Naive thymus-derived CD8-positive, alpha-beta T cell (primary cell): ENCODE results near the gene JPH2. TPM values are rescaled to one million over a fixed set of nuclear protein-coding genes. Genes with fewer than 3 reads are reported as not detected.

Experiments used
- ATAC-seq, 2 donors: fragments of 150-1000 bp; cut with Tn5 transposase in 1 of 2; sonication (Bioruptor Pico), chemical (Tn5 transposase) in 1 of 2; 1 replicate in 1 of 2; 2 replicates in 1 of 2; pipeline ENCODE4 v1.10.0; 2021; ENCODE audit warnings: mild to moderate bottlenecking in 2 of 2, moderate library complexity in 2 of 2
- POLR2A ChIA-PET: fragments of 350-600 bp; sonication (Branson Sonifier 250); formaldehyde crosslinking; loops from one replicate; lab custom pipeline; 2021; ENCODE audit warnings: antibody characterized with exemption; lab: Charles Lee
- DNase-seq, 10 donors: peaks; one replicate each; pipeline versions ENCODE4 v3.0.0 to v3.0.0-alpha.2; 2020 to 2022
- H3K27ac Mint-ChIP-seq, 10 donors: one replicate each; pipeline ENCODE4 v1.8.0; 2020 to 2022; ENCODE audit warnings: mild to moderate bottlenecking in 10 of 10, mixed read lengths in 10 of 10, moderate library complexity in 4 of 10, inconsistent platforms in 1 of 10
- H3K27me3 Mint-ChIP-seq, 5 donors: one replicate each; pipeline ENCODE4 v1.8.0; 2021 to 2022; ENCODE audit warnings: mixed read lengths in 5 of 5
- H3K36me3 Mint-ChIP-seq, 3 donors: one replicate each; pipeline ENCODE4 v1.8.0; 2020 to 2022; ENCODE audit warnings: mixed read lengths in 3 of 3, mild to moderate bottlenecking in 2 of 3, inconsistent platforms in 1 of 3
- H3K4me1 Mint-ChIP-seq, 4 donors: one replicate each; pipeline ENCODE4 v1.8.0; 2021 to 2022; ENCODE audit warnings: mixed read lengths in 4 of 4
- H3K4me3 Mint-ChIP-seq, 10 donors: one replicate each; pipeline ENCODE4 v1.8.0; 2020 to 2022; ENCODE audit warnings: mild to moderate bottlenecking in 10 of 10, mixed read lengths in 10 of 10, moderate library complexity in 6 of 10, inconsistent platforms in 1 of 10
- H3K9me3 Mint-ChIP-seq, 9 donors: one replicate each; pipeline ENCODE4 v1.8.0; 2020 to 2022; ENCODE audit warnings: mixed read lengths in 9 of 9, mild to moderate bottlenecking in 3 of 9, inconsistent platforms in 1 of 9, moderate library complexity in 1 of 9
- polyA plus RNA-seq, 3 donors: library from polyadenylated mRNA; unstranded; fragments of 300-500 nt; fragmentation: Illumina TruSeq; gene quantifications; one replicate each; pipeline ENCODE4 v1.2.3, GENCODE V29; 2021
- total RNA-seq, 8 experiments: library from RNA in 2 of 8; stranded (reverse) in 2 of 8; gene quantifications; one replicate each; pipeline ENCODE4 v1.2.3 and lab custom pipeline; 2021 to 2026

Gene JPH2
- total and polyA plus RNA-seq, 5 experiments from 2014 or later: not detected

DNA sequence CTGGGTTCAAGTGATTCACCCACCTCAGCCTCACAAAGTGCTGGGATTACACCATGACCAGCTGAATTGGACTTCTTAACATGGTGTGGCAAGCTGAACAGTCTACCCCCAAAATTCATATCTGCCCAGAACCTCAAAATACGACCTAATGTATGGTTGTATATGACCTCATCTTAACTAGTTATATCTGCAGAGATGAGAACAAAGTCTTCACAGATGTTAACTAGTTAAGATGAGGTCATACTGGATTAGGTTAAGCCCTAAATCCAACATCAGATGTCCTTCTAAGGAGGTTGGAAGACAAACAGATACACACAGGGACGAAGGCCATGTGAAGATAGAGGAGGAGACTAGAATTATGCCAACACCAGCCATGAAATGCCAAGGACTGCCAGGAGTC, 102.5 kb downstream of the JPH2 start:
- Mint-ChIP-seq H3K9me3 (no peaks in the 10 kb centered on the region), H3K36me3 (no peaks in the 10 kb centered on the region), H3K27ac (peak overlapping the region in 1 of 10 donors; percentile 70), H3K4me1 (peaks cover 1 to 16% (median 11%) of the 10 kb centered on the region in 4 donors), H3K27me3 (peaks cover 0 to 7% (median 0%) of the 10 kb centered on the region in 5 donors), H3K4me3 (no peak overlapping the region)
- ATAC-seq (no peak), DNase-seq (no peak)
- POLR2A ChIA-PET: interaction anchor here (0.7 to 1.4 kb wide), 2 partner anchors 13 to 355 kb away, joined by 3 read pairs; no protein-coding TSS in a partner anchor

DNA sequence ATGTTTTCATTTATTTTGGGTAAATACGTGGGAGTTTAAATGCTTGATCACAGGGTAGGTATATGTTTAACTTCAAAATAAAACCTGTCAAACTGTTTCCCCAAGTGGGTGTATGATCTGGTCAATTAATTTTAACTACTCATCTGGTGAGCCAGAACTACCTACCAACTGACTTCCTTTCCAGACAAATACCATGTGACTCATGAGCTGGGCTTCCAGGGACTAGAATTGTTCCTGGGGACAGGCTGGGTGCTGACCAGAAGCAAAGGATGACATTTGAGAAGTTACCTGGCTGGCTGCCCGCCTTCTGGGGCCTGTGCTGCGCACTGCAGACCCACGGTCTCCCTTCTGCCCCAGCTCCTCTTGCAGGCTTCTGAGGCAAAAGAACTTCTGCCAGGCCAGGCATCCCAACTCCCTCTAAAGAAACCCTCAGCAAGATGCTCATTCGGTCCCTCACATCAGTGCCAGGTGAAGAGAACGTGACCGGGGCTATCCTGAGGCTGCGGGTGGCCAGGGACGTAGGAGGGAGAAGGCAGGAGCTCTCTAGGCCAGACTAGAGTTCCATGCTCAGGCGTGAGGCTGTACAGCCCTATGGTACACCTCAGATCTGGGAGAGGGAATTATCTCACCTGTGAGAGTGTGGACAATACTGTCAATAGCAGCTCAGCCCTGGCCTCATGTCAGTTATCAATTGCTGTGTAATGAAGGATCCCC, 103.6 kb downstream of the JPH2 start:
- POLR2A ChIA-PET: interaction anchor here (0.6 to 1.0 kb wide), 2 partner anchors 9 to 875 kb away, joined by 3 read pairs; no protein-coding TSS in a partner anchor
- peaks cover 0 to 7% (median 0%) of the 10 kb centered on the region in 5 donors for H3K27me3 Mint-ChIP-seq
- no peaks in the 10 kb centered on the region for H3K36me3 Mint-ChIP-seq
- no peak overlapping the region for H3K4me3 Mint-ChIP-seq
- ATAC-seq (no peak), DNase-seq (no peak)
- peaks cover 2 to 24% (median 15%) of the 10 kb centered on the region in 4 donors for H3K4me1 Mint-ChIP-seq
- peak overlapping the region in 2 of 10 donors; percentile 66 to 70 for H3K27ac Mint-ChIP-seq
- no peaks in the 10 kb centered on the region for H3K9me3 Mint-ChIP-seq

DNA sequence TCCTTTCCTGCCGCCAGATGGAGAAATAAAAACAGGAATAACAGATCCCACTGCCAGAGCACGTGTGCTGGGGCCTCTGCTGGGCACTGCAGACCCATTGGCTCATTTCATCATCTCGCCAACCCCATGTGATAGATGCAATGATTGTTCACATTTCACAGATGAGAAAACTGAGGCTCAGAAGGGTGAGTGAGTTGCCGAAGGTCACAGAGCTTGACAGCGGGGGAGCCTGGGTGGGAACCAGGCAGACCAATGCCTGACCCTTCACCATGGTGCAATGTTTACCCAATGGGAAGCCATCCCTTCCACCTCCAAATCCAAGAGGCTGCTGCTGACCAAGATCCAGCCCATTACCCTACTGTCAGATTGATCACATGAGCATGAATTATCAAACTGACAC, 105.1 kb downstream of the JPH2 start:
- Mint-ChIP-seq H3K9me3 (no peaks in the 10 kb centered on the region), H3K4me1 (peaks cover 6 to 29% (median 19%) of the 10 kb centered on the region in 4 donors), H3K36me3 (no peaks in the 10 kb centered on the region), H3K27ac (peak overlapping the region in 3 of 10 donors; percentile 20 to 70 (median 22)), H3K27me3 (no peaks in the 10 kb centered on the region), H3K4me3 (no peak overlapping the region)
- DNase-seq (no peak), ATAC-seq (no peak)
- POLR2A ChIA-PET: interaction anchor here (4.9 to 5.1 kb wide), 2 partner anchors 13 to 24 kb away, joined by 39 to 42 read pairs; no protein-coding TSS in a partner anchor

DNA sequence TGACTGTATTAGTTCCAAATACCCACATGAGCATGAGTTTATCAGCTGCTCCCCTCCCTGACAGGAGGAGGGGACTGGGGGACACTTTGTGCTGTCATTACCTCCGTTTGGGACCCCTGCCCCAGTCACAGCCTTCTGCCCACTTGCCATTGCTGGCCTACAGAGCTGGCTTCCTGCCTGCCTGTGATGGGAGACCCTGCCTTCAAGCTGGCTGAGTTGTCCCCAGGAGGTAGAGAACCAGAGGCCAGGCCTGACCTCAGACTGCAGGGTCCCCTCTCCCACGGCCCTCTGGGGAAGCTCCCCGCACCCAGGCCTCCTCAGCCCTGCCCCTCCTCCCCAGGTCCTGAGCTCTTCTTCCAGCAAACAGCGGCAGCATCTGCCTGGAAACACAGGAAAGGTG, 105.5 kb downstream of the JPH2 start:
- peak overlapping the region in 3 of 10 donors; percentile 20 to 70 (median 22) for H3K27ac Mint-ChIP-seq
- H3K27me3 Mint-ChIP-seq: no peaks in the 10 kb centered on the region
- H3K4me1 Mint-ChIP-seq: peaks cover 6 to 29% (median 19%) of the 10 kb centered on the region in 4 donors
- DNase-seq: no peak
- H3K4me3 Mint-ChIP-seq: no peak overlapping the region
- no peaks in the 10 kb centered on the region for H3K9me3 Mint-ChIP-seq
- POLR2A ChIA-PET: interaction anchor here (4.9 to 5.1 kb wide), 2 partner anchors 13 to 24 kb away, joined by 39 to 42 read pairs; no protein-coding TSS in a partner anchor
- H3K36me3 Mint-ChIP-seq: no peaks in the 10 kb centered on the region
- no peak for ATAC-seq

DNA sequence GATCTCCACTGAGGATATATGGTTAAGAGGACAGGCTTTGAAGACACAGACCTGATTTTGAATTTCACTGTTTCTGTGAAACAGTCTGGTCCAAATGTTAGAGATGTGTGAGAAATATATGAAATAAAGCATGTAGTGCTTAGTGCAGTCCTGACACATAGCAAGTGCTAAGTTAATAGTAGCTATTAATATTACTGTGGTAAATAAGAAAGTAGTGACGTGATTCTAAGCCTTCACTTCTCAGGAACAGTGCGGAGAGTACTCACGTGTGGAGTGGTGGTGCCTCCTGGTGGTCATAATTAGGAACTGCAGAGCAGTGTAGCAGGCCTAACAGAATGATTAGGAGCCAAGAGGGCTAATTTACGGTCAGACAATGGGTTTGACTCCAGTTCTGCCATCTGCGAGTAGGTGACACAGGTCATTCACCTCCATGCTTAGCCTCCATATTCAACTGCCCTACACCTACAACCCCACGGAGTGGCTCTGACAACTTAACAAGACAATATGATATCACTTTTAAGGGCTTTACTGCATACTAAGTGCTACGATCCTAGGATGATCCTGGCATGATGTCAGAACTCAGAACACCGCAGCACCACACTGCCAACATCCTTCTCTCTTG, 106.2 kb downstream of the JPH2 start:
- Mint-ChIP-seq H3K27ac (peak overlapping the region; percentile 16 to 95 (median 86)), H3K4me3 (peak overlapping the region in 7 of 10 donors; percentile 4 to 54 (median 26))

DNA sequence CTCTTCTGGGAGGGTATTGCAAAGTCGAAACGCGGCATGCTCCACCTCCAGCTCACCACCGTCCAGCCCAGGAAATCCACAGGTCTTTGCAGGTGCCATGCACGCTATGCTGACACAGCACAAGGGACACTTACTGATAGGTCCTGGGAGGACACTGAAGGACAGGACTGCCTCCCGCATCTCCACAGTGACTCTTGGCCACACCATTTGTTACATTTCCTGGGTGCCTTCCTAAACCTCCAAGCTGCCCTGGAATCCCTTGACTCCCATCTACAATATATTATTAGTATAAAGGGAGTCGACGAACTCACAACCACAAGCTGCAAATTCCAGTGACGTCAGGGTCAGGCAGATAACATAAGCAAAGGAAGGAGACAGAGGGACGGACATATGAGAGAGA, 106.9 kb downstream of the JPH2 start:
- Mint-ChIP-seq H3K4me3 (peak overlapping the region in 1 of 10 donors; percentile 56), H3K27ac (peak overlapping the region in 8 of 10 donors; percentile 24 to 95 (median 86)), H3K36me3 (no peaks in the 10 kb centered on the region), H3K4me1 (peaks cover 12 to 39% (median 26%) of the 10 kb centered on the region in 4 donors), H3K27me3 (no peaks in the 10 kb centered on the region), H3K9me3 (no peaks in the 10 kb centered on the region)
- DNase-seq: no peak
- POLR2A ChIA-PET: interaction anchor here (1.1 to 5.1 kb wide), 3 partner anchors 8 to 22 kb away, joined by 6 to 42 read pairs (median 39); no protein-coding TSS in a partner anchor
- no peak for ATAC-seq

More for the DNA sequence above, 106.2 kb downstream of the JPH2 start:
- DNase-seq: peak; percentile 50 to 87 (median 80)
- ATAC-seq: peak; percentile 96 to 98
- POLR2A ChIA-PET: interaction anchor here (1.1 to 5.1 kb wide), 3 partner anchors 9 to 23 kb away, joined by 6 to 42 read pairs (median 39); no protein-coding TSS in a partner anchor
- Mint-ChIP-seq H3K4me1 (peaks cover 6 to 32% (median 20%) of the 10 kb centered on the region in 4 donors), H3K27me3 (no peaks in the 10 kb centered on the region), H3K9me3 (no peaks in the 10 kb centered on the region), H3K36me3 (no peaks in the 10 kb centered on the region)

DNA sequence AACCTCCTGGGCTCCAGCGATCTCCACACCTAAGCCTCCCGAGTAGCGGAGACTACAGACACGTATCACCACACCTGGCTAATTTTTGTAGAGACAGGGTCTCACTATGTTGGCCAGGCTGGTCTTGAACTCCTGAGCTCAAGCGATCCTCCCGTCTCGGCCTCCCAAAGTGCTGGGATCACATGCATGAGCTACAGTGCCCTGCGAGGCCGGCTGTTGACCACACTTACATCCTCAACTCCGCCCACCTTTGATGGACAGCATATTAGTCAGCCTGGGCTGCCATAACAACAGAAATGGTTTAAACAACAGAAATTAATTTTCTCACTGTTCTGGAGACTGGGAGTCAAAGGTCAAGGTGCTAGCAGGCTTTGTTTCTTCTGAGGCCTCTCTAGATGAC, 107.7 kb downstream of the JPH2 start:
- Mint-ChIP-seq H3K4me3 (no peak overlapping the region), H3K27ac (peak overlapping the region in 7 of 10 donors; percentile 19 to 93 (median 80)), H3K4me1 (peaks cover 19 to 46% (median 33%) of the 10 kb centered on the region in 4 donors), H3K36me3 (no peaks in the 10 kb centered on the region), H3K9me3 (no peaks in the 10 kb centered on the region), H3K27me3 (no peaks in the 10 kb centered on the region)
- POLR2A ChIA-PET: interaction anchor here (4.9 to 5.1 kb wide), 2 partner anchors 11 to 21 kb away, joined by 39 to 42 read pairs; no protein-coding TSS in a partner anchor
- no peak for ATAC-seq
- DNase-seq: no peak

DNA sequence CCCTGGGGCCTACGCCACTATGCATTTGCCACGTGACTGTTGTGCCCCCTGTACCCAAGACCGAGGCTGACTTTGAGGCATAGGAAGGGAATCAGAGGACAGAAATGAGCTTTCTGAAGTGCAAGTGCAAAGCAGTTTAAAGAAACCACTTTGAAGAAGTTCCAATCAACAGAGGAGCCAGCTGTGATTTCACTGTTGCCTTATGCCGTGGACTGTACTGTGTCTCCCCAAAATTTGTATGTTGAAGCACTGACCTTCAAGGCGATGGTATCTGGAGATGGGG, 111.1 kb downstream of the JPH2 start:
- peak in 1 of 10 donors; percentile 3 for DNase-seq
- Mint-ChIP-seq H3K4me1 (peaks cover 28 to 79% (median 64%) of the 10 kb centered on the region in 4 donors), H3K4me3 (no peak overlapping the region), H3K36me3 (no peaks in the 10 kb centered on the region), H3K27me3 (no peaks in the 10 kb centered on the region), H3K9me3 (no peaks in the 10 kb centered on the region), H3K27ac (peak overlapping the region in 8 of 10 donors; percentile 2 to 100 (median 77))
- no peak for ATAC-seq
- POLR2A ChIA-PET: no interaction called here

DNA sequence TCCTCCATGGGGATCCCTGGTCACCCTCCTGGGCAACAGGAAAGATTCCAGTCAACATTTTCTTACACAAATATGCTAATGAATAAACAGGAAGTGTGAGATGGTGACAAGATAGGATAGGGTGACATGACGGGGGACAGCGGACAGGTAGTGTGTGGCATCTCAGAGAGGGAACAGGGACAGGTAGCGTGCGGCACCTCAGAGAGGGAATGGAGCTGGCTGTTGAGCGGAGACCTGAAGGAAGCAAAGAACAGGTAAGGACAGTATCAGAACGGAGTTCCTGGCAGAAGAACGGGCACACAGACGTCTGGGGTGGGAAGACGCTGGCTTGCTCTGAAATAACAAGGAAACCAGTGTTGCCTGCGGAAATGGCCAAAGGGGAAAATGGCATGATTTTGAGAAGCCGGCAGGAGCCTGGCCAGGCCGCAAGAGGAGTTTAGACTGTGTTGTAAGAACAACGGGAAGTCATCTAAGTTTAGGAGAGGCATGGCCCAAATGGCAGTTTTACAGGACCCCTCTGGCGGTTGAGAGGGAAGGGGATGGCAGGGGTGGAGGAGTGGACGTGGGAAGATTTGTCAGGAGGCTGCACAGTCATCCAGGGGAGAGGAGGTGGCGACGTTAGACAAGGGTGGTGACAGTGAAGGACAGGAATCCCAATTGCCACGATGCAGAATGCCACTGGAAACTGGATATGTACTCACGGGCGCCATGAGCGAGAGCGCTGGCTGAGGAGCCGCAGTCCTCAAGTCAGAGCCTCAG, 111.6 kb downstream of the JPH2 start:
- Mint-ChIP-seq H3K36me3 (no peaks in the 10 kb centered on the region), H3K27ac (peak overlapping the region; percentile 7 to 100 (median 70)), H3K4me3 (peak overlapping the region in 1 of 10 donors; percentile 18), H3K27me3 (no peaks in the 10 kb centered on the region), H3K4me1 (peaks cover 29 to 79% (median 64%) of the 10 kb centered on the region in 4 donors), H3K9me3 (no peaks in the 10 kb centered on the region)
- POLR2A ChIA-PET: no interaction called here
- DNase-seq: peak in 1 of 10 donors; percentile 10
- ATAC-seq: no peak

DNA sequence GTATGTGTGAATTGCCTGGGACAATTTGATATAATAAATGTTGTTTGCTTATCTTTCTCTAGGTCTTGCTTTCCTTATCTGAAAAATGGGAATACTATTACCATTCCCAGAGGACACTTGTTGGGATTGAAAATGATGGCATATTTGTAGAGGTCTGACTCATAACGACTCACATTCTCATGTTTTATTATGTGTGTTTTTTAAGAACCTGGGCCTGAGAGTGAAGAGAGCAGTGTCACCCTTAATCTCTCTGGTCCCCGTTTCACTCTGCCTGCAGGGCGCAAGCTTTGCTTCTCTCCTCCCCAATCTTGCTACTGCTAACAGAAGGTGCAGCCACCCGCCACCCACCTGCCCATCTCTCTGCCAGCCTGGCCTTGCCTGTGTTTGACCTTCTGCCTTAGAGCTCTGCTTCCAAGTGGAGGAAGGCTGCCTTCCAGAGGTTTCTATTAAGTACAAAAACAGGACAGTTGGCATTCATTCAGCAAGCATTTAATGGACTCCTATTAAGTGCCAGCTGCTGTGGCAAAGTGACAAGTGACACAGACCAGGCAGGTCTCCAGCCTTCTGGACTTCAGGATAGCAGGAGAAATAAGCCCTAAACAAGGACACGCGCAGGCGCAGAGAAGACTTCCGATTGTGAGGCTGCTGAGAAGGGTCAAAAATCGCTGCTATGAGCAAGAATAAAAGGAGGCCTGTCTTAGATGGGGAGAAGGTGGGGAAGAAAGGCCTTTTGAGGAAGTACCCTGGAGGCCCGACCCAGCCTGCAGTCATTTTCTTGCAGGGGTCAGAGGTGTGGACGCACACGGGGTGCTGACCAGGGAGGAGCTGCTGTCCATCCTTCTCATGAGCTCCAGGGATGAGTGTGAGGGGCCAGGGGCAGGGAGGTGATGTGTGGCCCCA, 112.5 kb downstream of the JPH2 start:
- Mint-ChIP-seq H3K4me3 (peak overlapping the region in 1 of 10 donors; percentile 18), H3K9me3 (no peaks in the 10 kb centered on the region), H3K4me1 (peaks cover 32 to 79% (median 68%) of the 10 kb centered on the region in 4 donors), H3K27ac (peak overlapping the region; percentile 56 to 100 (median 71)), H3K36me3 (no peaks in the 10 kb centered on the region), H3K27me3 (no peaks in the 10 kb centered on the region)
- DNase-seq: peak in 1 of 10 donors; percentile 7
- no peak for ATAC-seq
- POLR2A ChIA-PET: no interaction called here

DNA sequence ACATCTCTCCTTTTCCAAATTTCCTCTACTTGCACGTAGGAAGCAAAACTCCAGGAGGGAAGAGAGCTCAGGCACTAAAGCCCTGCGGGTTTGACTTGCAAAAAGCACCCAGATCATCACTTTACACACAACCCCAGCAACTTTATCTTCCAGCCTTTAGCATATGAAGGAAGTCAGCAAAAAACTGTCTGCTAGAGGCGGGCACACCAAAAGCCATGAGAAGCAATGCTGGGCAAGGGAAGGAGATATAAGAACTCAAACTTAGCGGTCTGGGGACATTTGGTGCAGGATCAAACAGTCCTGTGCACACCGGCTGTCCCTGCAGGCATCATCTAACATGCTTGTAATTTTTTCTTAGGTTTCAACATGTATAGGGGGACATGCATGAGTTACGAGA, 113.3 kb downstream of the JPH2 start:
- no peak for ATAC-seq
- H3K27ac Mint-ChIP-seq: peak overlapping the region; percentile 1 to 100 (median 84)
- POLR2A ChIA-PET: no interaction called here
- H3K9me3 Mint-ChIP-seq: no peaks in the 10 kb centered on the region
- no peak for DNase-seq
- H3K4me3 Mint-ChIP-seq: peak overlapping the region in 5 of 10 donors; percentile 10 to 37 (median 23)
- H3K4me1 Mint-ChIP-seq: peaks cover 32 to 81% (median 75%) of the 10 kb centered on the region in 4 donors
- peaks cover 0 to 2% (median 0%) of the 10 kb centered on the region in 5 donors for H3K27me3 Mint-ChIP-seq
- H3K36me3 Mint-ChIP-seq: no peaks in the 10 kb centered on the region
